Large intestine (tissue), 3 donors: ENCODE measurements around the gene HDAC10. TPM values are rescaled to one million over a fixed set of nuclear protein-coding genes. Genes with fewer than 3 reads are reported as not detected.

Source experiments
- DNase-seq, 2 donors: peaks; one replicate each; pipeline versions ENCODE4 v3.0.0 to v3.0.0-alpha.2; 2013
- H3K27ac ChIP-seq: one replicate; pipeline ENCODE4 v1.5.1; 2013; ENCODE audit warnings: low read length
- H3K27me3 ChIP-seq: 2 replicates; pipeline ENCODE4 v1.6.1; 2013; ENCODE audit warnings: low read length; ENCODE audit not compliant: control insufficient read depth, insufficient read depth
- H3K36me3 ChIP-seq: 2 replicates; pipeline ENCODE4 v1.6.1; 2013; ENCODE audit warnings: low read length; ENCODE audit not compliant: control insufficient read depth, insufficient read depth
- H3K4me1 ChIP-seq: one replicate; pipeline ENCODE4 v1.6.1; 2013; ENCODE audit warnings: low read length; ENCODE audit not compliant: control insufficient read depth, insufficient read depth
- H3K4me3 ChIP-seq: one replicate; pipeline ENCODE4 v1.5.1; 2013; ENCODE audit warnings: low read length
- H3K9me3 ChIP-seq: one replicate; pipeline ENCODE4 v1.6.1; 2013; ENCODE audit warnings: mild to moderate bottlenecking, low read depth, low read length, moderate library complexity; ENCODE audit not compliant: control insufficient read depth
- WGBS: methylation state at CpG from one replicate; pipeline ENCODE4 v1.1.5; 2013; ENCODE audit warnings: low lambda C conversion rate; ENCODE audit not compliant: insufficient coverage; 5-methylcytosine and 5-hydroxymethylcytosine counted together
- polyA plus RNA-seq: library from polyadenylated mRNA; unstranded; fragments of 120-200 nt; gene quantifications from one replicate; pipeline ENCODE4 v1.2.1, GENCODE V29; 2013

HDAC10 gene
- polyA plus RNA-seq, 1 donor: 55.5 TPM

DNA sequence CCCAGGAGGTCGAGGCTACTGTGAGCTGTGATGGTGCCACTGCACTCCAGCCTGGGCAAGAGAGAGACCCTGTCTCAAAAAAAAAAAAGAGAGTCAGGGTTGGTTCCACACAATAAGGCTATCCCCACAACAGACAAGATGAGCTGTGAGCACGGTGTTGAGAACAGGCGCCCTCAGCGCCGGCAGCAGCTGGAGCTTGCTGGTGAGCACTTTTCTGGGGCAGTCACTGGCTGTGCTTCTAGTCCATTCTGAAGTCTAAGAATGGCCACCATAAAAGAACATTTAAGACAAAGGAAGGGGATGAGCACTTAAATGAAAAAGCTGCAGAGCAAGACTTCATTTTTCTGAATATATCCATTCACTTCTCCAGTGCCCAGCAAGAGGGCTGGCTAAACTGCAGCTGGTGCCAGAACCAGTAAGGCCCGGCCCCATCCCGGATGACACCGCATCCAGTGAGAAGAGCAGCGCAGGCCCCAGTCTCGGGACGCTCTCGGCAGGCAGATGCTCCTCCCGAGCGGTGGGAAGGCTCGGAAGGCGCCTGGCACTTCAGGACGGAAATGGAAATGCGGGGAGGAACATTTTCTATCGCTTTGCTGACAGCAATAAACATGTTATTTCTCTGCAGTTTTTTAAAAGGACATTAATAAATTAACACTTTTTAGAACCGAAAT is 18.4 kb downstream of the HDAC10 start:
- Histone ChIP-seq H3K9me3 (no peaks in the 10 kb centered on the region), H3K4me1 (no peaks in the 10 kb centered on the region), H3K4me3 (no peak overlapping the region), H3K27ac (no peak overlapping the region), H3K27me3 (no peaks in the 10 kb centered on the region), H3K36me3 (peaks cover 40% of the 10 kb centered on the region)
- WGBS: 100% methylated on average over 3 of the region's 20 CpGs
- no peak for DNase-seq

DNA sequence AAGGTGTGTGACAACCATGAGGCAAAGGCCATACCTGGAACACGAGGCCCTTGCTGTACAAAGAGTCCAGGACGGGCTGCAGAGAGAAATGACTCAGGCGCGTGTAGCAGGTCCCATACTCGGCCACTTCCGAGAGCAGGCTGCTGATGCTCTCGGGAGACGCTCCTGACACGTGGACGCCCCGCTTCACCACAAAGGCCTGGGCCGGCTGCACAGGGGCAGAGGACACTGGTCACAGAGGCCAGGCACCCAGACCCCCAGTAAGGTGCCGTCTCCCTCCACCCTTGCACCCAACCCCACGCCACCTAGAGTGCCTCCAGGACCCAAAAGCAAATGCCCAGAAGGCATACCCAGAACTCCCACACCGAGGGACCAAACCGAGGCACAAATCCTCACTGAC is 21.7 kb downstream of the HDAC10 start:
- Histone ChIP-seq H3K36me3 (peaks cover 53% of the 10 kb centered on the region), H3K9me3 (no peaks in the 10 kb centered on the region), H3K4me1 (peaks cover 4% of the 10 kb centered on the region), H3K27me3 (no peaks in the 10 kb centered on the region), H3K4me3 (no peak overlapping the region), H3K27ac (no peak overlapping the region)
- no CpG with 5 or more reads among the region's 16 CpGs for WGBS
- no peak for DNase-seq

DNA sequence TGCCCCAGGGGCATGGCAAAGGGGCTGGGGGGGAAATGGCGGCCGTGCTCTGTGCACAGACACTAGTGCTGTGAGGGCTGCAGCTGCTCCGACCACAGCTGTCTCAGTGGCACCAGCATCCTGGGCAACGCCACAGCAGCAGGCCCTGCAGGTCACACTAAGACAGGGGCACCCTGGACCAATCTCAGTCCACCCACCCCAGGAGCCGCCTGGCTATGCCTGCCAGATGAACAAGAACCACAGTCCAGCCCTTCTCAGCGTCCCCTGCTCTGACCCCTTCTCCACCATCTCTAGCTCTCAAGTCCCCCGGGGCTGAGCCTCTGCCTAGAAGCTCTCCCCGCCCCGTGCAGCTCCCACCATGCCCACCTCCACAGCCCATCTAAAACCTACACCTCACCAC is 22.7 kb downstream of the HDAC10 start:
- Histone ChIP-seq H3K36me3 (peaks cover 59% of the 10 kb centered on the region), H3K4me1 (peaks cover 4% of the 10 kb centered on the region), H3K9me3 (no peaks in the 10 kb centered on the region), H3K27ac (no peak overlapping the region), H3K4me3 (no peak overlapping the region), H3K27me3 (no peaks in the 10 kb centered on the region)
- no peak for DNase-seq
- no CpG with 5 or more reads among the region's 9 CpGs for WGBS

DNA sequence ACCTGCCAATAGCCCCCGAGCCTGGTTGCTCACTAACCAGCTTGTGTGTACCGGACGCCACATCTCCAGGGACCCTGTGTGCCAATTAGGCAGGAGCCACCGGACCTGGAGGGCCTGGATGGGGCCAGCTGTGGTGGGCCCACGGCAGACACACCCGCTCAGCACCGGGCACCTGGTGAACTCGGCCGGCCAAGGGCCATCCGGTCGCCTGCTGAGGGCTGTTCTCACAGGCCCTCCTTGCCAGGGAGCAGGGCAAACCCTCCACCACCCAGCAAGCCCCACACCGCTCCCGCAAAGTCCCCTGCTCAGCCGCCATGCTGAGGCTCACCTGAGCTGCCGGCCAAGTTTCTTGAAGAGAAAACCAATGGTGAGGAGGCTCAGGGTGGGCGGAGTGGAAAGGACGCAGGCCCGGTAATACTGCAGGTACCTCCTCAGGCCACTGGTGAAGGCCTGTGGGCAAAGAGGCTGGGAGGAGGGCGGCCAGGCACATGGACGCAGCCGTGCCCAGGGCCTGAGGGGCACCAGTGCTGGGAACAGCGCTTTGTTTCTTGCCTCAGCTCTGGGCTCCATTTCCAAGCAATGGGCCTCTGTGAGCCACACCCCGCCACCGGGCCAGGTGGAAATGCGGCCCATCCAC is 23.4 kb downstream of the HDAC10 start:
- Histone ChIP-seq H3K27me3 (no peaks in the 10 kb centered on the region), H3K36me3 (peaks cover 59% of the 10 kb centered on the region), H3K4me3 (no peak overlapping the region), H3K27ac (no peak overlapping the region), H3K4me1 (peaks cover 4% of the 10 kb centered on the region), H3K9me3 (no peaks in the 10 kb centered on the region)
- WGBS: no CpG with 5 or more reads among the region's 25 CpGs
- DNase-seq: no peak

DNA sequence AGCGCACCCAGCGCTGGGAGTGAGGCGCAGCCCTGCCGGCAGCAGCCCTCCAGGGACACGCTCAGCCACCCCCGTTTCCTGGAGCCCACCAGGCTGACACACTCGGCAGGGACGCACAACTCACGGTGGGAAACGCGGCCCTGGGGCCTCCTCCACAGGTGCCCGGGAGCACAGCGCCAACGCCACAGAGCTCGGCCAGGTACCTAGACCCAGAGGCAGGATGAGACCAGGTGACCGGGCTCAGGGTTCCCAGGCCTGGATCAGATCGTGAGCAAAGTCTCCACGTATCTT is 24.2 kb downstream of the HDAC10 start:
- Histone ChIP-seq H3K36me3 (peaks cover 63% of the 10 kb centered on the region), H3K4me1 (peaks cover 4% of the 10 kb centered on the region), H3K4me3 (no peak overlapping the region), H3K27ac (no peak overlapping the region), H3K9me3 (no peaks in the 10 kb centered on the region), H3K27me3 (no peaks in the 10 kb centered on the region)
- no peak for DNase-seq
- no CpG with 5 or more reads among the region's 18 CpGs for WGBS

DNA sequence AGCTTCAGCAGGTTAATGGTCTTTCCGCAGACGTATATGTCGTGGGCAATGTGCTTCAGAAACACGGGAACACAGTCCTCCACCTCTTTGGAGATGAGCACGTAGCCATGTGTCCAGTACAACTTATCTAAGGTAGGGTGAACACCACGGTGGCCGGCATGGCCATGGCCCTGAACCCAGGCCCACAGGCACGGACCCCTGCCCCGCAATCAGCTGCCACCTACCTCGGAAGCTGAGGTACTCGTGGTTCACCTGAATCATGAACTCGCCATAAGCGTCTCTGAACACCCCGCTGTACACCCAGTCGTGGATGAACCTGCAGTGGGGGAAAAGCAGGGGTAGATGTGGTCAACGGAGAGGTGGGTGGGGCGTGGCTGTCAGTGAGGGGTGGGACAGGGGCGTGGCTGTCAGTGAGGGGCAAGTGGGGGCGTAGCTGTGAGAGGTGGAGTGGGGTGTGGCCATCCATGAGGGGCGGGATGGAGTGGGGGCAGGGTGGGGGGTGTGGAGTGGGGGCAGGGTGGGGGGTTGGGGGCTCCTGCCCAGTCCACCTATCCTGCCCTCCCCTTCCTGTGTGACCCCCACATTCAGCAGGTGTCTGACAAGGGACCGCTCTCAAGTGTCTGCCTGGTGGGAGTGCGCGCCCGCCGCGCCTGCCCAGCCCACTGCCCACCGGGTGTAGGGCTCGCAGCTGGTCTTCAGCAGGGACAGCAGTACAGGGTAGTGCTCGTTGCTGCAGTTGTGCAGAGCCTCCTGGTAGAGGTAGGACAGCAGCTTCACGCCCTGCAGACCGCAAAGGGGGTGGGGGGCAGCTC is 24.8 kb downstream of the HDAC10 start:
- WGBS: no CpG with 5 or more reads among the region's 31 CpGs
- H3K9me3 ChIP-seq: no peaks in the 10 kb centered on the region
- H3K27ac ChIP-seq: no peak overlapping the region
- H3K27me3 ChIP-seq: no peaks in the 10 kb centered on the region
- H3K4me1 ChIP-seq: peaks cover 4% of the 10 kb centered on the region
- DNase-seq: no peak
- H3K4me3 ChIP-seq: no peak overlapping the region
- H3K36me3 ChIP-seq: peaks cover 69% of the 10 kb centered on the region

DNA sequence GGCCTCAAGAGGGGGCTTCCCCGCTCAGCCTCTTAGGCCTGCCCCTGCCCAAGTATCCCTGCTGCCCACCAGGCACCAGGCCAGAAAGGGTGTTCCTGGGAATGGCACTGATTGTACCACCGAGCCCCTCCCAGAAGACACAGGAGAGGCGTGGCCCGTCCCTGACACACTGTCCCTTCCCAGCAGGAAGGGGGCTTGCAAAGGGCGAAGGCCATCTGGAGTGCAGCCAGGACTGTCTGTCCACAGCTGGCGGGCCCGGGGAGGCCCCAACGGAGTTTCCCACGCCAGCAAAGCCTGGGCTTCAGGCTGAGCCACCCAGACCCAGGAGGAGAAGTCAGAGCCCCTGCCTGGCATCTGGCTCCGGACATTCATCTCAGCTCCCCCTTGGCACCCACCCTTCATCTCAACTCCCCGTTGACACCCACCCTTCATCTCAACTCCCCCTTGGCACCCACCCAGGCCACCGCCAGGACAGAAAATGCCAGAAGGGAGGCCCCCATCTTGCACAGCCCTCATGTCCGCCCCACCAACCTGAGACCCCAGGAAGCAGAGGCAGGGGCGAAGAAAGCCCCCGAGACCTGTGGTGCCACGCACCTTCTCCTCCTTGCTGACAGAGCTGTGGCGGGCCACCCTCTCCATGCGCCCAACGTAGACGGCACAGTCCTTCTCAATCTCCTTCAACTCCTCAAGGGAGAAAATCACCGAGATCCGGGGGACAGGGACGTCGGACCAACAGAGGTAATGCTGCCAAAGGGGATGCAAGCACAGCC is 25.7 kb downstream of the HDAC10 start:
- Histone ChIP-seq H3K4me3 (no peak overlapping the region), H3K9me3 (no peaks in the 10 kb centered on the region), H3K4me1 (peaks cover 4% of the 10 kb centered on the region), H3K27me3 (no peaks in the 10 kb centered on the region), H3K36me3 (peaks cover 78% of the 10 kb centered on the region), H3K27ac (no peak overlapping the region)
- no peak for DNase-seq
- WGBS: no CpG with 5 or more reads among the region's 24 CpGs

DNA sequence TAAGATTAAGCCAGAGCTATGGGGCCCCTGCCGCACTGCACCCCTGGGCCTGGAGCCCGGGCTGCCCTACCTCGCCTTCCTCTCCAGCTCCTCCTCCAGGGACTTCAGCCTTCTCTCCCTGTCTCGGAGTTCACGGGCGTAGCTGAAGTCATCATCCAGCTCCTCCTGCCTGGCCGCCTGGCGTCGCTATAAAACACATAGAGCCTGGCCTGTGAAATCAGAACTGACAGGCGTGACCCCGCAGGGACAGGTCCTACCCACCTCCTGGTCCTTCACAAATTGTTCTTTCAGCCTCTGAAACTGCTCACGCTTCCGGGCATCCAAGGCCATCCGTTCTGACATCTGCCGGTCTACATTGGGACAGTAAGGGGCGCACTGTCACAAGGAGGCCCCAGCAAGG is 27.0 kb downstream of the HDAC10 start:
- H3K4me3 ChIP-seq: no peak overlapping the region
- H3K9me3 ChIP-seq: peaks cover 6% of the 10 kb centered on the region
- 100% methylated on average over 2 of the region's 16 CpGs for WGBS
- no peak for DNase-seq
- no peak overlapping the region for H3K27ac ChIP-seq
- peaks cover 83% of the 10 kb centered on the region for H3K36me3 ChIP-seq
- no peaks in the 10 kb centered on the region for H3K27me3 ChIP-seq
- H3K4me1 ChIP-seq: peaks cover 7% of the 10 kb centered on the region

DNA sequence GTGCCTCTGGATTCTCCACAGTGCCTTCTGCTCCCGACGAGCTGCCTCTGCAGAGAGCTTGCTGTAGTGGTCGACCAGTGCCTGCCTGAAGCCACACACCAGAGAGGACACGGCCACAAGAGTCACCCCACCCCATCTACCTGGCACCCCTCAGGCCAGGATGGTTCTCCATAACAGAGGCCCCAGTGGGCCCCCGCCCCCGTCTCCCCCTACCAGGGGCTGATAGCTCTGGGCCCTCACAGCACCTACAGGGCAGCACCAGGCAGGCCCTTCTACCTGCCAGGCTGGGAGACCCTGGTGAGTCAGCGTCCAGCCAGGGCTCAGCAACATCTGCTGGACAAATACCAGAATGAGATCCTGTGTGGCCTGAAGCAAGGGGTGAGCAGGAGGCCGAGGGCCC is 28.6 kb downstream of the HDAC10 start:
- peaks cover 85% of the 10 kb centered on the region for H3K36me3 ChIP-seq
- DNase-seq: no peak
- peaks cover 14% of the 10 kb centered on the region for H3K9me3 ChIP-seq
- H3K27me3 ChIP-seq: no peaks in the 10 kb centered on the region
- WGBS: no CpG with 5 or more reads among the region's 8 CpGs
- H3K4me1 ChIP-seq: peaks cover 7% of the 10 kb centered on the region
- H3K4me3 ChIP-seq: no peak overlapping the region
- H3K27ac ChIP-seq: no peak overlapping the region
